ENCODE results near the gene MDK.

DNA sequence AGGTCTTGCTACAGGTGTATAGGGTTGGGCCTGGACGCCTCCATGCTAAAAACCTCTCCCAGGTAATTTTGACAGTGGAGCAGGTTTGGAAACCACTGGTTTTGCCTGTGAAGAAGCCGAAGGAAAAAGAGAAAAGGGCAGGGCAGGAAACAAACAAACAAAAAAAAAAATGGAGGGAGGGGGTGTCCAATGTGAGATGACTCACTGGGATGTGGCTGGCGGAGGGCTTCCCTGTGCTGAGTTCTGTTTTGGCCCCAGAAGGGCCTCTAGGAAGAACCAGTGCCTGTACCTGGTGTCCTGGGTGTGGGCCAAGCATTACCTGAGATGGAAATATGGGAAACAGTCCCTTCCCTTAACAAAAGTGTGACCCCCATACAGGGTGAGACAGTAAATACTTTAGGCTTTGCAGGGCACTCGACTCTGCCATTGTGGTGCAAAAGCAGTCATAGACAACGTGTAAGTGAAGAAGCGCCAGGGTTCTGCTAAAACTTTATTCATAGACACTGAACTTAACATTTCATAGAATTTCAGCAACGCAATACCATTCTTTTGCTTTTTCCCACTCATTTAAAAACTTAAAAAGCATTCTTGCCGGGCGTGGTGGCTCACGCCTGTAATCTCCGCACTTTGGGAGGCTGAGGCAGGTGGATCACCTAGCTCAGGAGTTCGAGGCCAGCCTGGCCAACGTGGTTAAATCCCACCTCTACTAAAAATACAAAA lies 43.7 kb upstream of the MDK start:
- TF ChIP-seq, protein P1, sequence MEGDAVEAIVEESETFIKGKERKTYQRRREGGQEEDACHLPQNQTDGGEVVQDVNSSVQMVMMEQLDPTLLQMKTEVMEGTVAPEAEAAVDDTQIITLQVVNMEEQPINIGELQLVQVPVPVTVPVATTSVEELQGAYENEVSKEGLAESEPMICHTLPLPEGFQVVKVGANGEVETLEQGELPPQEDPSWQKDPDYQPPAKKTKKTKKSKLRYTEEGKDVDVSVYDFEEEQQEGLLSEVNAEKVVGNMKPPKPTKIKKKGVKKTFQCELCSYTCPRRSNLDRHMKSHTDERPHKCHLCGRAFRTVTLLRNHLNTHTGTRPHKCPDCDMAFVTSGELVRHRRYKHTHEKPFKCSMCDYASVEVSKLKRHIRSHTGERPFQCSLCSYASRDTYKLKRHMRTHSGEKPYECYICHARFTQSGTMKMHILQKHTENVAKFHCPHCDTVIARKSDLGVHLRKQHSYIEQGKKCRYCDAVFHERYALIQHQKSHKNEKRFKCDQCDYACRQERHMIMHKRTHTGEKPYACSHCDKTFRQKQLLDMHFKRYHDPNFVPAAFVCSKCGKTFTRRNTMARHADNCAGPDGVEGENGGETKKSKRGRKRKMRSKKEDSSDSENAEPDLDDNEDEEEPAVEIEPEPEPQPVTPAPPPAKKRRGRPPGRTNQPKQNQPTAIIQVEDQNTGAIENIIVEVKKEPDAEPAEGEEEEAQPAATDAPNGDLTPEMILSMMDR (IDR thresholded peaks at IDR 0.05) = no peak
- TF ChIP-seq POLR2A (IDR thresholded peaks at IDR 0.05) = no peak
